Measurements from ENCODE around the gene HVCN1. TPM values are rescaled to one million over a fixed set of nuclear protein-coding genes. Genes with fewer than 3 reads are reported as not detected.

HVCN1 gene
- total and polyA plus RNA-seq, 8 donors, result 10.7 to 19.3 (median 17.0) TPM

Other genes starting within 250 kb of the HVCN1 start
- 100 to 1,000 TPM; 239 to 273 TPM for gene ARPC3, start 238.8 kb downstream of the HVCN1 start, total RNA-seq
- 100 to 1,000 TPM; 190 to 218 (median 204) TPM for gene ARPC3, start 238.8 kb downstream of the HVCN1 start, polyA plus RNA-seq (ENCODE audit: insufficient read length in 6 of 6)
- gene GPN3, start 220.9 kb downstream of the HVCN1 start, total RNA-seq, result 10 to 100 TPM; 29.5 to 32.2 TPM
- 10 to 100 TPM; 26.6 to 36.8 (median 28.2) TPM for gene GPN3, start 220.9 kb downstream of the HVCN1 start, polyA plus RNA-seq (ENCODE audit: insufficient read length in 6 of 6)
- gene FAM216A, start 220.3 kb downstream of the HVCN1 start, total RNA-seq, result 1 to 10 TPM; 3.9 to 5.6 TPM
- gene FAM216A, start 220.3 kb downstream of the HVCN1 start, polyA plus RNA-seq (ENCODE audit: insufficient read length in 6 of 6), result 10 to 100 TPM; 15.6 to 21.3 (median 16.9) TPM
- gene VPS29, start 187.0 kb downstream of the HVCN1 start, total RNA-seq, result 100 to 1,000 TPM in 1 of 2 donors, 10 to 100 TPM in 1; 91.7 to 115 TPM
- gene VPS29, start 187.0 kb downstream of the HVCN1 start, polyA plus RNA-seq (ENCODE audit: insufficient read length in 6 of 6), result 100 to 1,000 TPM; 131 to 151 (median 139) TPM
- gene RAD9B, start 186.8 kb downstream of the HVCN1 start, total RNA-seq, result 1 to 10 TPM in 1 of 2 donors, under 1 TPM in 1; 0.55 to 1.3 TPM
- 1 to 10 TPM; 1.4 to 1.8 (median 1.7) TPM for gene RAD9B, start 186.8 kb downstream of the HVCN1 start, polyA plus RNA-seq (ENCODE audit: insufficient read length in 6 of 6)
- 10 to 100 TPM; 22.3 to 24.2 TPM for gene PPTC7, start 105.8 kb downstream of the HVCN1 start, total RNA-seq
- gene PPTC7, start 105.8 kb downstream of the HVCN1 start, polyA plus RNA-seq (ENCODE audit: insufficient read length in 6 of 6), result 10 to 100 TPM; 13.3 to 17.0 (median 14.7) TPM
- gene TCTN1, start 75.0 kb downstream of the HVCN1 start, total RNA-seq, result 10 to 100 TPM; 34.1 to 44.5 TPM
- 10 to 100 TPM; 64.0 to 84.3 (median 76.9) TPM for gene TCTN1, start 75.0 kb downstream of the HVCN1 start, polyA plus RNA-seq (ENCODE audit: insufficient read length in 6 of 6)
- 100 to 1,000 TPM in 1 of 2 donors, 10 to 100 TPM in 1; 86.8 to 104 TPM for gene PPP1CC, start 53.8 kb upstream of the HVCN1 start, total RNA-seq
- gene PPP1CC, start 53.8 kb upstream of the HVCN1 start, polyA plus RNA-seq (ENCODE audit: insufficient read length in 6 of 6), result 100 to 1,000 TPM; 172 to 208 (median 189) TPM
- not detected for gene CCDC63, start 157.9 kb upstream of the HVCN1 start, total RNA-seq
- gene CCDC63, start 157.9 kb upstream of the HVCN1 start, polyA plus RNA-seq (ENCODE audit: insufficient read length in 6 of 6), result not detected
- 1 to 10 TPM; 2.2 to 3.0 TPM for gene MYL2, start 231.5 kb upstream of the HVCN1 start, total RNA-seq
- gene MYL2, start 231.5 kb upstream of the HVCN1 start, polyA plus RNA-seq (ENCODE audit: insufficient read length in 6 of 6), result 1 to 10 TPM in 1 of 6 donors, not detected in 5; 2.0 TPM

Data from left lung (tissue), 8 donors.